Mammary epithelial cell (primary cell): ENCODE measurements around the gene FXYD3.

ENCODE experiments used
- CTCF ChIP-seq, 2 donors: IDR thresholded peaks in 1 of 2; conservative IDR thresholded peaks in 1 of 2; 2 replicates each; pipeline ENCODE4 v1.5.1; 2011 to 2012; ENCODE audit warnings: inconsistent platforms in 2 of 2, low read length in 2 of 2, mild to moderate bottlenecking in 2 of 2, control low read depth in 1 of 2, low read depth in 1 of 2; ENCODE audit not compliant: insufficient read depth in 1 of 2; ENCODE audit errors: extremely low read depth in 1 of 2
- EZH2 ChIP-seq: IDR thresholded peaks from 2 replicates; pipeline ENCODE4 v1.6.1; 2012; ENCODE audit warnings: low read length, inconsistent platforms, borderline replicate concordance

- TF ChIP-seq CTCF (conservative IDR thresholded peaks at IDR 0.05 in 1 of 2, IDR thresholded peaks at IDR 0.05 in 1 of 2; ENCODE audit: extremely low read depth in 1 of 2, insufficient read depth in 1 of 2, low read depth in 1 of 2, low read length in 2 of 2) (no peak), EZH2 (no peak)
Measured at GRCh38 chr19:35124098-35125060, 8.8 kb downstream of the FXYD3 start.
